ENCODE results near the gene UTP3. TPM values are rescaled to one million over a fixed set of nuclear protein-coding genes. Genes with fewer than 3 reads are reported as not detected.

UTP3 gene
- total RNA-seq, 4 donors from 2014 or later, result 12.4 to 17.7 (median 15.5) TPM

- Histone ChIP-seq H3K4me3 (replicated peaks in 1 of 3) (no peak overlapping the region), H3K36me3 (no peaks in the 10 kb centered on the region), H3K27me3 (no peaks in the 10 kb centered on the region), H3K9me3 (no peaks in the 10 kb centered on the region), H3K4me1 (peaks cover 32 to 59% of the 10 kb centered on the region in 2 donors), H3K27ac (peak overlapping the region in 1 of 3 donors; percentile 24)
- no peak for TF ChIP-seq POLR2A (IDR thresholded peaks at IDR 0.05)
- no peak for TF ChIP-seq CTCF (IDR thresholded peaks at IDR 0.05)
- intact Hi-C loops (cut with DNase I), result no loop called here
- 71 to 77% methylated on average over 3 of the region's 3 CpGs for WGBS, 2 donors
- no peak for DNase-seq
Observed at GRCh38 chr4:70711599-70711998, 23.3 kb downstream of the UTP3 start.

GRCh38 chr4:70712150-70712549, 23.8 kb downstream of the UTP3 start:
- WGBS, 2 donors, result 78 to 82% methylated on average over 3 of the region's 3 CpGs
- TF ChIP-seq CTCF (IDR thresholded peaks at IDR 0.05) (no peak), POLR2A (IDR thresholded peaks at IDR 0.05) (no peak)

GRCh38 chr4:70712604-70713452, 24.5 kb downstream of the UTP3 start:
- Histone ChIP-seq H3K27me3 (no peaks in the 10 kb centered on the region), H3K9me3 (no peaks in the 10 kb centered on the region), H3K4me1 (peaks cover 25 to 50% of the 10 kb centered on the region in 2 donors), H3K27ac (peak overlapping the region; percentile 6 to 67 (median 54)), H3K36me3 (no peaks in the 10 kb centered on the region), H3K4me3 (replicated peaks in 1 of 3) (no peak overlapping the region)
- intact Hi-C loops (cut with DNase I), result no loop called here
- no peak for TF ChIP-seq POLR2A (IDR thresholded peaks at IDR 0.05)
- TF ChIP-seq CTCF (IDR thresholded peaks at IDR 0.05), result no peak
- 84 to 85% methylated on average over 7 of the region's 7 CpGs for WGBS, 2 donors
- DNase-seq, result no peak

More at GRCh38 chr4:70712150-70712549, 23.8 kb downstream of the UTP3 start:
- Histone ChIP-seq H3K27ac (peak overlapping the region in 1 of 3 donors; percentile 54), H3K36me3 (no peaks in the 10 kb centered on the region), H3K27me3 (no peaks in the 10 kb centered on the region), H3K9me3 (no peaks in the 10 kb centered on the region), H3K4me1 (peaks cover 28 to 54% of the 10 kb centered on the region in 2 donors), H3K4me3 (replicated peaks in 1 of 3) (no peak overlapping the region)
- intact Hi-C loops (cut with DNase I), result no loop called here
- no peak for DNase-seq

GRCh38 chr4:70713453-70714078, 25.2 kb downstream of the UTP3 start:
- H3K27ac ChIP-seq, result peak overlapping the region; percentile 6 to 67 (median 54)
- H3K4me1 ChIP-seq, result peaks cover 29 to 51% of the 10 kb centered on the region in 2 donors
- no peaks in the 10 kb centered on the region for H3K36me3 ChIP-seq
- no peaks in the 10 kb centered on the region for H3K27me3 ChIP-seq
- TF ChIP-seq POLR2A (IDR thresholded peaks at IDR 0.05), result no peak
- no peak for TF ChIP-seq CTCF (IDR thresholded peaks at IDR 0.05)
- no peaks in the 10 kb centered on the region for H3K9me3 ChIP-seq
- H3K4me3 ChIP-seq (replicated peaks in 1 of 3), result no peak overlapping the region
- WGBS, 2 donors, result 52 to 57% methylated on average over 7 of the region's 7 CpGs
- intact Hi-C loops (cut with DNase I), result no loop called here
- no peak for DNase-seq

Data from thyroid gland (tissue), 4 donors.